Hepatocyte (in vitro differentiated cells): ENCODE measurements around the gene RASGRP1. TPM values are rescaled to one million over a fixed set of nuclear protein-coding genes. Genes with fewer than 3 reads are reported as not detected.

Experiments used
- DNase-seq: peaks from one replicate; pipeline ENCODE4 v3.0.0-alpha.2; 2016; ENCODE audit warnings: low spot score
- H2AFZ ChIP-seq: fragments of 200-600 bp; sonication (generic); 2 replicates; pipeline ENCODE4 v1.6.0; 2016; ENCODE audit warnings: antibody characterized with exemption, mild to moderate bottlenecking
- H3K27ac ChIP-seq: fragments of 200-600 bp; sonication (generic); 2 replicates; pipeline ENCODE4 v1.5.1; 2016; ENCODE audit warnings: mild to moderate bottlenecking
- H3K27me3 ChIP-seq: fragments of 200-600 bp; sonication (generic); 2 replicates; pipeline ENCODE4 v1.6.1; 2016
- H3K36me3 ChIP-seq: fragments of 200-600 bp; sonication (generic); replicated peaks from 2 replicates; pipeline ENCODE4 v1.5.1; 2016; ENCODE audit warnings: low read depth; ENCODE audit not compliant: insufficient read depth
- H3K4me1 ChIP-seq: fragments of 200-600 bp; sonication (generic); 2 replicates; pipeline ENCODE4 v1.5.1; 2016; ENCODE audit warnings: mild to moderate bottlenecking, moderate library complexity; ENCODE audit not compliant: insufficient read depth
- H3K4me2 ChIP-seq: fragments of 200-600 bp; sonication (generic); 2 replicates; pipeline ENCODE4 v1.6.0; 2016
- H3K4me3 ChIP-seq: fragments of 200-600 bp; sonication (generic); 2 replicates; pipeline ENCODE4 v1.5.1; 2016; ENCODE audit warnings: mild to moderate bottlenecking
- H3K79me2 ChIP-seq: fragments of 200-600 bp; sonication (generic); 2 replicates; pipeline ENCODE4 v1.6.0; 2017; ENCODE audit warnings: mild to moderate bottlenecking
- H3K9me2 ChIP-seq: fragments of 200-600 bp; sonication (generic); replicated peaks from 2 replicates; pipeline ENCODE4 v1.6.0; 2017; ENCODE audit warnings: mild to moderate bottlenecking; ENCODE audit not compliant: insufficient read depth
- H3K9me3 ChIP-seq: fragments of 200-600 bp; sonication (generic); 2 replicates; pipeline ENCODE4 v1.5.1; 2016; ENCODE audit warnings: low read depth, mild to moderate bottlenecking
- H4K20me1 ChIP-seq: fragments of 200-600 bp; sonication (generic); 2 replicates; pipeline ENCODE4 v1.6.0; 2016; ENCODE audit warnings: mild to moderate bottlenecking; ENCODE audit not compliant: insufficient read depth, poor library complexity, severe bottlenecking
- CTCF ChIP-seq: fragments of 200-600 bp; sonication (generic); IDR thresholded peaks from 2 replicates; pipeline ENCODE4 v1.5.1; 2016; ENCODE audit warnings: antibody characterized with exemption, mild to moderate bottlenecking; ENCODE audit not compliant: poor library complexity
- EZH2 ChIP-seq: fragments of 200-600 bp; sonication (generic); IDR thresholded peaks from 2 replicates; pipeline ENCODE4 v1.6.1; 2016; ENCODE audit warnings: antibody characterized with exemption, mild to moderate bottlenecking, borderline replicate concordance
- EZH2phosphoT487 ChIP-seq: fragments of 200-600 bp; sonication (generic); IDR thresholded peaks from one replicate; pipeline ENCODE4 v1.6.1; 2018; ENCODE audit warnings: antibody characterized with exemption, mild to moderate bottlenecking, low read depth, moderate library complexity; ENCODE audit not compliant: unreplicated experiment, severe bottlenecking
- WGBS: methylation state at CpG from one replicate; pipeline ENCODE4 v1.1.6; 2016; ENCODE audit warnings: low lambda C conversion rate; ENCODE audit errors: missing lambda C conversion rate; 5-methylcytosine and 5-hydroxymethylcytosine counted together
- polyA plus RNA-seq: library from polyadenylated mRNA; unstranded; fragments of >200 nt; fragmentation: Nextera tagmentation; extraction: Ambion mirVana; gene quantifications from 2 replicates; pipeline ENCODE4 v1.2.1, GENCODE V29; 2016
- total RNA-seq: library from RNA; depleted of rRNA; stranded (reverse); fragments of >200 nt; gene quantifications from 2 replicates; pipeline ENCODE4 v1.2.3, GENCODE V29; 2014

RASGRP1 gene
- total and polyA plus RNA-seq, 2 experiments from 2014 or later, result 0.41 to 0.53 TPM

DNA sequence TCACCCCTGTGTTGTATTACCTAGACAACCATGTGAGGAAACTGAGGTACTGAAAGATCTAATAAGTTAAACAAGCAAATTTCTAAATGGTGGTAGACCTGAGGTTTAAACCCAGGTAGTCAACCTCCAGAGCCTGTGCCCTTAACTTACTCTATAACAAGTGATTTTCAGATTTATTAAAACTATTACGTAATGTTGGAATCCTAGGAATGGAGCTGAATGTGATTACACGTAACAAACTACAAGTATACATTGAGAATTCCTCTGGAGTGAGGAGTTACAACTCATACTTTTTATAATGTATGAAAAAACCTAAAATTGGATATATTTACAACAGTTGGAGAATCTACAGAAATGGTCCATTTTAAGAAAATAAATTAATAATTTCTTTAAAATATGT is 92.6 kb downstream of the RASGRP1 start:
- no peak overlapping the region for H3K4me3 ChIP-seq
- no peaks in the 10 kb centered on the region for H3K9me2 ChIP-seq
- H4K20me1 ChIP-seq, result no peaks in the 10 kb centered on the region
- H3K9me3 ChIP-seq, result no peaks in the 10 kb centered on the region
- no peaks in the 10 kb centered on the region for H3K79me2 ChIP-seq
- H2AFZ ChIP-seq, result no peak overlapping the region
- 89% methylated on average over 2 of the region's 2 CpGs for WGBS
- no peak overlapping the region for H3K4me2 ChIP-seq
- DNase-seq, result no peak
- no peaks in the 10 kb centered on the region for H3K36me3 ChIP-seq
- no peaks in the 10 kb centered on the region for H3K27me3 ChIP-seq
- H3K27ac ChIP-seq, result no peak overlapping the region
- TF ChIP-seq EZH2 (no peak), CTCF (no peak), EZH2phosphoT487 (no peak)
- no peaks in the 10 kb centered on the region for H3K4me1 ChIP-seq

DNA sequence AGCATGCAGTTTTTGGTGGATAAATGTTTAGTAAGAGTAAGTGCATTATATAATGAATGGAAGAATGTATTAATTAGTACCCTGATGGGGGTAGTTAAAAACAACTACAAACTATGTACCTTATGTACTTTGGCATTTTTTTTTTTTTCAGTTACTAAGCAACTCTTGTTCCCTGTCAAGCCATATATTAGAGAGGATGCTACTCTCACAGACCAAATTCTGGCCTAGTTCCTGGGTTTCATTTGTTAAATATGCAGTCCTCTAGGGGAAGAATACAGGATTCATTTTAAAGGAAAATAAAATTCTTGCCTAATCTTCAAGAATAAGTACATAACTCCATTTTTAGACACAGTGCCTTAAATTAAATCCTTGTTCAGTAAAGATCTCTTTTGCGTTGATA is 93.8 kb downstream of the RASGRP1 start:
- no peak for TF ChIP-seq EZH2phosphoT487
- TF ChIP-seq EZH2, result no peak
- no peak for TF ChIP-seq CTCF
- Histone ChIP-seq H3K36me3 (no peaks in the 10 kb centered on the region), H3K9me2 (no peaks in the 10 kb centered on the region), H3K4me2 (no peak overlapping the region), H3K4me3 (no peak overlapping the region), H3K27me3 (no peaks in the 10 kb centered on the region), H3K9me3 (no peaks in the 10 kb centered on the region), H4K20me1 (no peaks in the 10 kb centered on the region), H2AFZ (no peak overlapping the region), H3K4me1 (no peaks in the 10 kb centered on the region), H3K27ac (no peak overlapping the region), H3K79me2 (no peaks in the 10 kb centered on the region)
- no peak for DNase-seq
- WGBS, result 94% methylated on average over 1 of the region's 1 CpG

GRCh38 chr15:38464675-38465074 is 99.9 kb downstream of the RASGRP1 start:
- Histone ChIP-seq H2AFZ (no peak overlapping the region), H4K20me1 (peaks cover 11% of the 10 kb centered on the region), H3K36me3 (no peaks in the 10 kb centered on the region), H3K27ac (no peak overlapping the region), H3K79me2 (peaks cover 48% of the 10 kb centered on the region), H3K9me2 (no peaks in the 10 kb centered on the region), H3K4me1 (no peaks in the 10 kb centered on the region), H3K4me2 (no peak overlapping the region), H3K27me3 (no peaks in the 10 kb centered on the region), H3K9me3 (no peaks in the 10 kb centered on the region), H3K4me3 (no peak overlapping the region)
- no peak for TF ChIP-seq CTCF
- TF ChIP-seq EZH2, result no peak
- TF ChIP-seq EZH2phosphoT487, result no peak
- no peak for DNase-seq
- WGBS, result 76% methylated on average over 4 of the region's 4 CpGs

- Histone ChIP-seq H3K4me2 (no peak overlapping the region), H3K9me3 (no peaks in the 10 kb centered on the region), H4K20me1 (peaks cover 11% of the 10 kb centered on the region), H3K9me2 (no peaks in the 10 kb centered on the region), H3K27ac (no peak overlapping the region), H3K4me1 (no peaks in the 10 kb centered on the region), H3K79me2 (peaks cover 55% of the 10 kb centered on the region), H3K27me3 (no peaks in the 10 kb centered on the region), H3K4me3 (no peak overlapping the region), H3K36me3 (no peaks in the 10 kb centered on the region), H2AFZ (no peak overlapping the region)
- DNase-seq, result no peak
- TF ChIP-seq CTCF, result no peak
- TF ChIP-seq EZH2phosphoT487, result no peak
- no peak for TF ChIP-seq EZH2
- WGBS, result 93% methylated on average over 3 of the region's 3 CpGs
Measured at GRCh38 chr15:38463893-38464292, 100.7 kb downstream of the RASGRP1 start.
